PC-9 (cell line): ENCODE data around the gene KRTDAP.

Source experiments
- CTCF ChIP-seq: fragments of 200-600 bp; sonication (generic); conservative IDR thresholded peaks from 2 replicates; pipeline ENCODE4 v1.6.1; 2017; ENCODE audit warnings: mixed run types, antibody characterized with exemption, mild to moderate bottlenecking, moderate library complexity
- EZH2 ChIP-seq: fragments of 200-600 bp; sonication (generic); IDR thresholded peaks from 2 replicates; pipeline ENCODE4 v1.8.0; 2017; ENCODE audit warnings: antibody characterized with exemption, low read depth

- TF ChIP-seq CTCF (no peak), EZH2 (no peak)
Observed at GRCh38 chr19:35519291-35519690, 29.0 kb upstream of the KRTDAP start.
